H9 (cell line): Measurements from ENCODE around the gene PLCXD3. TPM values are rescaled to one million over a fixed set of nuclear protein-coding genes. Genes with fewer than 3 reads are reported as not detected.

ENCODE experiments used
- DNase-seq: peaks from one replicate; pipeline ENCODE4 v3.0.0-alpha.2; 2017
- H2AFZ ChIP-seq: one replicate; pipeline ENCODE4 v1.6.1; 2013; ENCODE audit warnings: mild to moderate bottlenecking, low read length, control low read depth, moderate library complexity
- H2AK5ac ChIP-seq: 2 replicates; pipeline ENCODE4 v1.6.1; 2013; ENCODE audit warnings: low read length, control low read depth, mixed read lengths; ENCODE audit not compliant: insufficient read length
- H2BK120ac ChIP-seq: one replicate; pipeline ENCODE4 v1.6.1; 2013; ENCODE audit warnings: low read depth, mild to moderate bottlenecking, low read length, control low read depth, inconsistent platforms; ENCODE audit not compliant: poor library complexity, severe bottlenecking
- H2BK12ac ChIP-seq: 2 replicates; pipeline ENCODE4 v1.6.1; 2013; ENCODE audit warnings: low read length, control low read depth, mixed read lengths, low read depth; ENCODE audit not compliant: insufficient read length
- H2BK15ac ChIP-seq: 2 replicates; pipeline ENCODE4 v1.6.1; 2013; ENCODE audit warnings: low read depth, low read length, control low read depth
- H2BK20ac ChIP-seq: one replicate; pipeline ENCODE4 v1.6.1; 2013; ENCODE audit warnings: low read depth, mild to moderate bottlenecking, low read length, control low read depth, inconsistent platforms; ENCODE audit not compliant: poor library complexity, severe bottlenecking
- H2BK5ac ChIP-seq: 2 replicates; pipeline ENCODE4 v1.6.1; 2013; ENCODE audit warnings: low read length, control low read depth, mixed read lengths; ENCODE audit not compliant: insufficient read length
- H3K14ac ChIP-seq: 2 replicates; pipeline ENCODE4 v1.6.1; 2013; ENCODE audit warnings: low read length, control low read depth; ENCODE audit not compliant: insufficient read depth
- H3K18ac ChIP-seq: 2 replicates; pipeline ENCODE4 v1.6.1; 2013; ENCODE audit warnings: low read depth, mild to moderate bottlenecking, mixed read lengths, low read length, control low read depth; ENCODE audit not compliant: insufficient read length
- H3K23ac ChIP-seq: 2 replicates; pipeline ENCODE4 v1.6.1; 2013; ENCODE audit warnings: low read length, control low read depth, mixed read lengths, low read depth; ENCODE audit not compliant: insufficient read length
- H3K23me2 ChIP-seq: 2 replicates; pipeline ENCODE4 v1.6.1; 2013; ENCODE audit warnings: low read depth, mild to moderate bottlenecking, mixed read lengths, low read length, control low read depth; ENCODE audit not compliant: insufficient read length, poor library complexity, severe bottlenecking
- H3K27ac ChIP-seq: 2 replicates; pipeline ENCODE4 v1.5.1; 2013; ENCODE audit warnings: low read length, control low read depth, mixed read lengths, low read depth; ENCODE audit not compliant: insufficient read length
- H3K27me3 ChIP-seq: 2 replicates; pipeline ENCODE4 v1.6.1; 2013; ENCODE audit warnings: low read length, control low read depth, inconsistent platforms; ENCODE audit not compliant: insufficient read depth
- H3K4ac ChIP-seq: 2 replicates; pipeline ENCODE4 v1.6.1; 2013; ENCODE audit warnings: low read depth, mild to moderate bottlenecking, control low read depth, inconsistent platforms, low read length, moderate library complexity
- H3K4me1 ChIP-seq: 2 replicates; pipeline ENCODE4 v1.6.1; 2013; ENCODE audit warnings: low read length, control low read depth, inconsistent platforms; ENCODE audit not compliant: insufficient read depth
- H3K4me2 ChIP-seq: 2 replicates; pipeline ENCODE4 v1.6.1; 2013; ENCODE audit warnings: low read length, control low read depth, mixed read lengths; ENCODE audit not compliant: insufficient read length, insufficient read depth
- H3K56ac ChIP-seq: 2 replicates; pipeline ENCODE4 v1.6.1; 2013; ENCODE audit warnings: low read depth, mild to moderate bottlenecking, mixed read lengths, low read length, control low read depth; ENCODE audit not compliant: insufficient read length
- H3K79me1 ChIP-seq: 2 replicates; pipeline ENCODE4 v1.6.1; 2013; ENCODE audit warnings: low read depth, mild to moderate bottlenecking, moderate library complexity, low read length, control low read depth, inconsistent platforms; ENCODE audit not compliant: insufficient read depth, poor library complexity, severe bottlenecking
- H3K79me2 ChIP-seq: 2 replicates; pipeline ENCODE4 v1.6.1; 2013; ENCODE audit warnings: low read length, control low read depth, inconsistent platforms; ENCODE audit not compliant: insufficient read depth
- H3K9ac ChIP-seq: 2 replicates; pipeline ENCODE4 v1.6.1; 2013; ENCODE audit warnings: low read length, control low read depth, mixed read lengths; ENCODE audit not compliant: insufficient read length; ENCODE audit errors: extremely low read depth
- H3K9me3 ChIP-seq: one replicate; pipeline ENCODE4 v1.6.1; 2013; ENCODE audit warnings: low read depth, low read length, inconsistent platforms; ENCODE audit not compliant: control insufficient read depth
- H3T11ph ChIP-seq: one replicate; pipeline ENCODE4 v1.6.1; 2013; ENCODE audit warnings: mild to moderate bottlenecking, low read length, control low read depth, inconsistent platforms
- H4K20me1 ChIP-seq: one replicate; pipeline ENCODE4 v1.6.1; 2013; ENCODE audit not compliant: control insufficient read depth, insufficient read length, insufficient read depth
- H4K5ac ChIP-seq: 2 replicates; pipeline ENCODE4 v1.6.1; 2013; ENCODE audit warnings: low read depth, mild to moderate bottlenecking, mixed read lengths, low read length, control low read depth; ENCODE audit not compliant: insufficient read length
- H4K8ac ChIP-seq: replicated peaks from 2 replicates; pipeline ENCODE4 v1.6.1; 2013; ENCODE audit warnings: low read length, control low read depth, mixed read lengths, low read depth; ENCODE audit not compliant: insufficient read length
- H4K91ac ChIP-seq: 2 replicates; pipeline ENCODE4 v1.6.1; 2013; ENCODE audit warnings: low read depth, mild to moderate bottlenecking, moderate library complexity, mixed read lengths, low read length, control low read depth; ENCODE audit not compliant: insufficient read length
- H3K27ac Mint-ChIP-seq, 3 experiments: 2 replicates in 2 of 3; 3 replicates in 1 of 3; pipeline ENCODE4 v1.8.0; 2020 to 2021; ENCODE audit warnings: mixed read lengths in 3 of 3, mild to moderate bottlenecking in 1 of 3, moderate library complexity in 1 of 3
- H3K27me3 Mint-ChIP-seq: 2 replicates; pipeline ENCODE4 v1.8.0; 2021; ENCODE audit warnings: low read depth, mild to moderate bottlenecking, moderate library complexity, mixed read lengths
- H3K36me3 Mint-ChIP-seq, 3 experiments: 2 replicates in 2 of 3; 3 replicates in 1 of 3; pipeline ENCODE4 v1.8.0; 2020 to 2021; ENCODE audit warnings: low read depth in 3 of 3, mixed read lengths in 3 of 3; ENCODE audit not compliant: insufficient read depth in 1 of 3
- H3K4me1 Mint-ChIP-seq, 2 experiments: 2 replicates each; pipeline ENCODE4 v1.8.0; 2020; ENCODE audit warnings: mixed read lengths in 2 of 2
- H3K4me3 Mint-ChIP-seq, 2 experiments: 2 replicates in 1 of 2; 3 replicates in 1 of 2; pipeline ENCODE4 v1.8.0; 2020 to 2021; ENCODE audit warnings: mild to moderate bottlenecking in 2 of 2, mixed read lengths in 2 of 2, moderate library complexity in 1 of 2
- H3K9me3 Mint-ChIP-seq, 2 experiments: 2 replicates in 1 of 2; 3 replicates in 1 of 2; pipeline ENCODE4 v1.8.0; 2020; ENCODE audit warnings: mild to moderate bottlenecking in 2 of 2, mixed read lengths in 2 of 2, moderate library complexity in 1 of 2
- CTCF ChIP-seq: fragments of 200-600 bp; sonication (generic); conservative IDR thresholded peaks from 3 replicates; pipeline ENCODE4 v1.8.0; 2021; ENCODE audit warnings: antibody characterized with exemption, mild to moderate bottlenecking
- WGBS: extraction: QIAGEN DNeasy Blood & Tissue Kit; methylation state at CpG from one replicate; pipeline ENCODE4 v1.1.7; 2013; ENCODE audit warnings: missing lambda C conversion rate, low lambda C conversion rate, mixed read lengths; ENCODE audit not compliant: insufficient read length; ENCODE audit errors: extremely low coverage; 5-methylcytosine and 5-hydroxymethylcytosine counted together
- total RNA-seq: library from RNA; stranded (reverse); gene quantifications from 2 replicates; pipeline ENCODE4 v1.2.1, GENCODE V29; 2021

PLCXD3 gene
- total RNA-seq, 1 experiment from 2014 or later: not detected

- no CpG with 5 or more reads among the region's 3 CpGs for WGBS
- Mint-ChIP-seq H3K27ac (no peak overlapping the region), H3K9me3 (peaks cover 3 to 5% of the 10 kb centered on the region in 2 experiments; a peak in 2 of 5 replicates), H3K36me3 (no peaks in the 10 kb centered on the region), H3K4me1 (no peaks in the 10 kb centered on the region), H3K27me3 (no peaks in the 10 kb centered on the region), H3K4me3 (no peak overlapping the region)
- Histone ChIP-seq H3K4me1 (no peaks in the 10 kb centered on the region), H2BK5ac (no peak overlapping the region), H3T11ph (no peak overlapping the region), H4K8ac (no peak overlapping the region), H3K9me3 (no peaks in the 10 kb centered on the region), H2BK15ac (no peak overlapping the region), H3K79me1 (no peaks in the 10 kb centered on the region), H3K4ac (no peak overlapping the region), H2BK120ac (no peak overlapping the region), H3K79me2 (no peaks in the 10 kb centered on the region), H3K9ac (no peak overlapping the region), H2AK5ac (no peak overlapping the region), H3K23me2 (no peaks in the 10 kb centered on the region), H3K18ac (no peak overlapping the region), H2BK20ac (no peak overlapping the region), H3K27ac (no peak overlapping the region), H3K14ac (no peak overlapping the region), H3K56ac (no peak overlapping the region), H4K5ac (no peak overlapping the region), H3K23ac (no peak overlapping the region), H3K27me3 (no peaks in the 10 kb centered on the region), H4K91ac (no peak overlapping the region), H2BK12ac (no peak overlapping the region), H4K20me1 (no peaks in the 10 kb centered on the region), H3K4me2 (no peak overlapping the region), H2AFZ (no peak overlapping the region)
- no peak for DNase-seq
- TF ChIP-seq CTCF: no peak
Observed at GRCh38 chr5:41559184-41559583, 48.8 kb upstream of the PLCXD3 start.
